IPS-20b (cell line): ENCODE data around the gene ABCB10.
"Not testable (repeated sequence)": the region's sequence is repeated elsewhere in the genome, so short reads cannot be mapped to it uniquely, and the experiment has no call there.

Source experiments
- H3K27ac ChIP-seq: one replicate; pipeline ENCODE4 v1.5.1; 2013; ENCODE audit warnings: low read length
- H3K27me3 ChIP-seq: 2 replicates; pipeline ENCODE4 v1.6.1; 2013; ENCODE audit warnings: mild to moderate bottlenecking, low read length, inconsistent platforms; ENCODE audit not compliant: insufficient read depth
- H3K36me3 ChIP-seq: 2 replicates; pipeline ENCODE4 v1.6.1; 2013; ENCODE audit warnings: low read depth, mild to moderate bottlenecking, inconsistent platforms, low read length, moderate library complexity; ENCODE audit not compliant: insufficient read depth
- H3K4me1 ChIP-seq: 2 replicates; pipeline ENCODE4 v1.6.1; 2013; ENCODE audit warnings: mild to moderate bottlenecking, control low read depth, inconsistent platforms, low read length, moderate library complexity; ENCODE audit not compliant: insufficient read depth
- H3K4me3 ChIP-seq: 2 replicates; pipeline ENCODE4 v1.5.1; 2013; ENCODE audit warnings: mild to moderate bottlenecking, low read length, inconsistent platforms
- H3K9ac ChIP-seq: 2 replicates; pipeline ENCODE4 v1.6.1; 2013; ENCODE audit warnings: low read depth, mild to moderate bottlenecking, inconsistent platforms, low read length, moderate library complexity
- H3K9me3 ChIP-seq: 2 replicates; pipeline ENCODE4 v1.6.1; 2013; ENCODE audit warnings: mild to moderate bottlenecking, low read depth, low read length, inconsistent platforms; ENCODE audit not compliant: insufficient read depth

ABCB10 gene

DNA sequence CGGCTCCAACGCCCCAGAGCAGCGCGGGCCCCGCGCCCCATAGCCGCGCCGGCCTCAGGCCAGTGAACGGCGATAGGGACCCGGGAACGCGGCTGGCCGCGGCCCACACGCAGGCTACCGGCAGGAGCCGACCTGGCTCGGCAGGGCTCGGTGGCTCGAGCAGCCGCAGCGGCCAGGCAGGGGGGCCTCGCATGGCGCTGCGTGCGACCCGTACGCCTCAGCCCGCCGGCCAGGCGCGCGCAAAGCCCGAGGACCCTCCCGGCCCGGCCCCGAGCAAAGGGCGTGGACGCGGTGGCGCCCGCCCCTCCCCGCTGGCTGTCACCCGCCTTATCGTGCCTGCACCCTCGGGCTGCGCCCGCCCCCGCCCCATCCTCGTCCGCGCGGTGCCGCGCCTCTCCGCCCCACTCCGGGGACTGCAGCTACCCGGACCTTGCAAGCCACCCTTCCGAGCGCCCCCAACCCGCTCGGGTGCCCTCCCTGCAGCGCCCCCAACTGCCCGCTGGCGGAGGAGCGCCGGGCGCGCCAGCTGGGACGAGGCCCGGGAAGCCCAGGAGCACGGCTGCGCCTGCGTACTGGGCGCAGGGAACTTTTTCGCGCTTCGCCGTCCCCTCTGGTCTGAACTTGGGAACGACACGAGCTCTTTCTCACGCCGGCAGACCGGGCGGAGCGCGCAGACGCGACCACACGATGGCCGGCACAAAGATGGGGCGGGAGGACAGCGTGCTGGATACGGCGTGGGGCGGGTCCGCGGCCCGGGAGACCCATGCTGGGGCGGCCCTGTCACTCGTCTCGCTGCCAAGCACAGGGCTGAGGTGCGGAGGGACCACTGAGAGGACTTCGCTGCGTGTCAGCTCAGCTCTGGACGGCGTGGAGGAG, at the start of gene ABCB10:
Gene ABCB10 (minus strand): TSS at position 248 of the 876 bp plus-strand sequence. CDS start 55 bp downstream, at position 193.
- Histone ChIP-seq H3K4me1 (peaks cover 15% of the 10 kb centered on the region; the same call in 1 of the 2 replicates), H3K27me3 (peaks cover 12% of the 10 kb centered on the region; the same call in 1 of the 2 replicates), H3K36me3 (no peaks in the 10 kb centered on the region), H3K9me3 (no peaks in the 10 kb centered on the region), H3K9ac (peak within 1 kb of the TSS; percentile 65), H3K27ac (no peak within 1 kb of the TSS), H3K4me3 (peak within 1 kb of the TSS; percentile 83)

DNA sequence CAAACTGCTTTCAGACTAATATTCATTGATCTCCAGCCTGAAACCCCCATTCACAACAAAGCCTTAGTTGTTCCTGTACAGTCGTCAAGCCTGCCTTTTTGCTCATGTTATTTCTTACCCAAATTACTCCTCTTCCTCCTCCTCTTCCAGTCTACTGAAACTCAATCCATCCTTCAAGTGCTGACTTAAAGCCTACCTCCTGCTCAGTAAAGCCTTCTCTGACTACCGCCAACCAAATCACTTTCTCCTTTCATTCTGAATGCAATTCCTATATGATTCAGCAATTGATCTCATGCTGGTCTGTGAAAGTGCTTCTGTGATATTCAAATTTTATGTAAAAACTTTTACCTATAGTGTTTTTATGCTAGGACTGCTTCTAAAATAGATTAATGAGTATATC, 48.9 kb upstream of the ABCB10 start:
- H3K36me3 ChIP-seq, result peaks cover 77% of the 10 kb centered on the region
- no peak overlapping the region for H3K27ac ChIP-seq
- no peaks in the 10 kb centered on the region for H3K27me3 ChIP-seq

DNA sequence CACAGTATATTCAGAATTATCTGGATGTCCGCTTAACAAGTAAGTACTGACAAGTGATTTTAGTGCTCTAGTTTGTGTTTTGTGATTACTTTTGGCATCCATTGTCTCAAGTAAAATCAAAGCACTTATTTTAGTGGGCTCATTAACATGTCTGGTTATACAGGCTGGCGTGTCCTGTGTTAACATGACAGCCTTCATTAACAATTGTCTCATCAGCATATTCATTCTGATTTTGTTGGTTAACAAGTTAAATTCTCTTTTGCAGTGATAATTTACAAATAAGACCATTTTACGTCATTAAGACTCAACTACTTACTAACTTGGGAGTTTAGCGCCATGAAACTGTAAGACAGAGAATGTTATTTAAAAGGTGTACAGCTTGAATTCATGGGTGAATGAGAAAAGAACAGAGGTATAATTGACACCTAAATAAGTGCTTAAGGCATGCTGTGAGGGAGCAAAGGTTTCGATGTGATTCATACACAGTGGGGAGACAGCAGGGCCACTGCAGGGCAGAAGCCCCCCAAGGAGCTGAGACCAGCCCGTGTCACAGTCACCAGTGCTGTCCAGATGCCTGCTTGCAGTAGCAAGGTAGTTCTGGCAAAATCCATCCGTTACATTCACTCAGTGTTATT, 45.0 kb upstream of the ABCB10 start:
- no peak overlapping the region for H3K27ac ChIP-seq
- no peak overlapping the region for H3K4me3 ChIP-seq
- H3K9me3 ChIP-seq, result no peaks in the 10 kb centered on the region
- no peaks in the 10 kb centered on the region for H3K27me3 ChIP-seq
- H3K9ac ChIP-seq, result no peak overlapping the region
- H3K36me3 ChIP-seq, result peaks cover 60% of the 10 kb centered on the region
- H3K4me1 ChIP-seq, result peaks cover 16% of the 10 kb centered on the region

More for the DNA sequence above, 48.9 kb upstream of the ABCB10 start:
- H3K9ac ChIP-seq, result no peak overlapping the region
- no peaks in the 10 kb centered on the region for H3K9me3 ChIP-seq
- no peak overlapping the region for H3K4me3 ChIP-seq
- H3K4me1 ChIP-seq, result peaks cover 8% of the 10 kb centered on the region

DNA sequence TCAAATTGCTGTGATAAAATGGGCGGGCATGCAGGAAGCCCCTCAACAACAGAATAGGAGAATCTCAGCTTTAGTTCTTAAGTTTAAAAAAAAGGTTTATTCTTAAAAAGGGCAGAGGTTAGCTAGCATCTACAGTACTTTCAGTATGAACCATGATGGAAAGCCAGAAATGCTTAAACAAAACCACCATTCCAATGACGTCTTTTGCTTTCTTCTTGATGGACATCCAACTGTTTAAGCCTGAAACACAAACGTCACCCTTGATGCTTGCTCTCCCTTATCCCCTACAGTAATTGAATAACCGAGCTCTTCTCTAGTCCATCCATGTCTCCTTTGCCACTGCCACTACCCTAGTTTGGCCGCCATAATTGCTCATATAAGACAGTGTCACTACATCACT, 41.7 kb upstream of the ABCB10 start:
- no peaks in the 10 kb centered on the region for H3K9me3 ChIP-seq
- H3K9ac ChIP-seq, result no peak overlapping the region
- H3K27me3 ChIP-seq, result no peaks in the 10 kb centered on the region
- H3K4me3 ChIP-seq, result no peak overlapping the region
- peaks cover 49% of the 10 kb centered on the region for H3K36me3 ChIP-seq
- H3K27ac ChIP-seq, result no peak overlapping the region
- peaks cover 8% of the 10 kb centered on the region for H3K4me1 ChIP-seq

DNA sequence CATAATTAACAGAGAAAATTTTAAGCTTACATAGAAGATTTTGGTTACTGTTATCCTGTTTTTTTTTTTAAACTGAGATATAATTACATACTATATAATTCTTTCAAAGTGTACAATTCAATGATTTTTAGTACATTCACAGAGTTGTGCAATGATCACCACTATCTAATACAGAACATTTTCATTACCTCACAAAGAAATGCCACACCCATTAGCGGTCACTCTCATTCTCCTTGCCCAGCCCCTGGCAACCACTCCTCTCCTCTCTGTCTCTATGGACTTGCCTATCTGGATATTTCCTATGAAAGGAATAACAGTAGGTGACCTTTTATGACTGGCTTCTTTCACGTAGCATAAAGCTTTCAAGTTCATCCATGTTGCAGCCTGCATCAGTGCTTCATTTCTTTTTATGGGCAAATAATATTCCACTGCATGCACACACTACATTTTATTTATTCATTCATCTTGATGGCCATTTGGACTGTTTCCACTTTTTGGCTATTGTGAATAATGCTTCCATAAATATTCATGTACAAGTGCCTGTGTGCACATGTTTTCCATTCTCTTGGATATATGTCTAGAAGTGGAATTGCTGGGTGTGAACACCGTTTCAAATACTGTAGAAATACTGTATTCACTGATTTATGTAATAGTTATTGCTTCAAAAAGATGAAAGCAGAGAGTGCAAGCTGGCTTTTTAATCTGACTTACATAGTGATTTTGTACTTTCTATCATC, 40.9 kb upstream of the ABCB10 start:
- no peak overlapping the region for H3K27ac ChIP-seq
- H3K27me3 ChIP-seq, result no peaks in the 10 kb centered on the region
- no peak overlapping the region for H3K9ac ChIP-seq
- H3K4me3 ChIP-seq, result no peak overlapping the region
- H3K9me3 ChIP-seq, result no peaks in the 10 kb centered on the region
- peaks cover 8% of the 10 kb centered on the region for H3K4me1 ChIP-seq
- peaks cover 50% of the 10 kb centered on the region for H3K36me3 ChIP-seq

DNA sequence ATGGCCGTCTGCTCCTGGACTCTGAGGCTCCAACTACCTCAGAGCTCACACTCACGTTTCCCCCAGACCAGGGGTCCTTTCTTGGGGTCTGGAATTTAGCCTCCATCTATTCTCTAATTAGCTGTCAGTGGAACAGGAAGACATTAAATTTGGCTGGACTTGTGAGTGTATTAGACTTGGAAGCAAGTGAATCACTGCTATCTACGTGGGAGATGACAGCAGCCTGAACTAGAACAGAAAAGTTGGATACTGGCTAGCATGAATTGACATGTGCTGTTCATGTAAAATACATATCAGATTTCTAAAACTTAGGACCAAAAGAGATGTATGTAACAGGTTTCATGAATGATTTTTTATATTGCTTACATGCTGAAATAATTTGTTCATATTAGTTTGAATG, 39.4 kb upstream of the ABCB10 start:
- Histone ChIP-seq H3K9me3 (no peaks in the 10 kb centered on the region), H3K4me3 (no peak overlapping the region), H3K4me1 (peaks cover 8% of the 10 kb centered on the region), H3K9ac (no peak overlapping the region), H3K27me3 (no peaks in the 10 kb centered on the region), H3K36me3 (peaks cover 46% of the 10 kb centered on the region), H3K27ac (no peak overlapping the region)

DNA sequence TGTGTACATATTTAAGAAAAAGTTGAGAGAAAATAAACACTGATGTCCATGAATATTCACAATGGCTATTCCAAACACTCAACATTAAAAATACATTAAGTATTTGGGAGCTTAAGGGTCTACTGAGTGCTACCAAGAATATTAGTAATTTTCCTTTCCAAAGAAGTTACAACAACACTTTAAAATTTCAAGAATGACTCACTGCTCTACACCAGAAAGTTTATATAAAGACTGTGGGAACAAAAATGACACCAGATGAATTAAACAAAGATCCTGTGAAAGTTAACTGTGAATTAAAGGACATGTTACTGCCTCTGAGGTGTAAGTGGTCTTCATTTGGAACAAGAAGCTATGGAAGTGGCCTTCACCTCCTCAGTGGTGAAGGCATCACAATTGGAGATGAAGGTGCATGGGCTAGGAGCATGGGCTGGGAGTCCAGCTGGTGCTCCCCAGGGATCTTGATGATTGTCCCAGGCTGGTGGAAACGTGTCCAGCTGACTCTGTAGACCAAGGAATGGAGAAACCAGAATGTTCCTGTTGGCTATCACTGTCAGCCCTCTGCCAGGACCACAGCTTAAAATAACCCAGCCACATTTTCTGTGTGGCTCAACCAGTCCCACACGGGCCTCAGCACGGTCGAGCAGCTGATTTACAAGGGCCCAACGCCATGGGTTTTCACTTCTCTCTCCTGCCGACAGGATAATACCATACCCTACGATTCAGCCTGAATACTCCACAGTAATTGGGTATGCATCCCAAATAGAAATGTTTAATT, 38.6 kb upstream of the ABCB10 start:
- Histone ChIP-seq H3K27ac (no peak overlapping the region), H3K4me1 (peaks cover 8% of the 10 kb centered on the region), H3K36me3 (peaks cover 38% of the 10 kb centered on the region), H3K9ac (no peak overlapping the region), H3K27me3 (no peaks in the 10 kb centered on the region), H3K4me3 (no peak overlapping the region), H3K9me3 (no peaks in the 10 kb centered on the region)

DNA sequence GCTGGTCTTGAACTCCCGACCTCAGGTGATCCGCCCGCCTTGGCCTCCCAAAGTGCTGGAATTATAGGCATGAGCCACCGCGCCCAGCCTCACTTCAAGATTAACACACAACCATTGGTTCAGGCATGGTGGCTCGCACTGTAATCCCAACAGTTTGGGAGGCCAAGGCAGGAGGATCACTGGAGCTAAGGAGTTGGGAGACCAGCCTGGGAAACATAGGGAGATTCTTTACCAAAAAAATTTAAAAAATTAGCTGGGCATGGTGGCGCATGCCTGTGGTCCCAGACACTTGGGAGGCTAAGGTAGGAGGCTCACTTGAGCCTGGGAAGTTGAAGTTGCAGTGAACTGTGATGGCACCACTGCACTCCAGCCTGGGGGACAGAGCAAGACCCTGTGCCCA, 37.4 kb upstream of the ABCB10 start:
- not testable (repeated sequence) for H3K27ac ChIP-seq, H3K27me3 ChIP-seq, H3K9ac ChIP-seq, H3K9me3 ChIP-seq, H3K4me3 ChIP-seq, H3K4me1 ChIP-seq
- H3K36me3 ChIP-seq, result peaks cover 26% of the 10 kb centered on the region

DNA sequence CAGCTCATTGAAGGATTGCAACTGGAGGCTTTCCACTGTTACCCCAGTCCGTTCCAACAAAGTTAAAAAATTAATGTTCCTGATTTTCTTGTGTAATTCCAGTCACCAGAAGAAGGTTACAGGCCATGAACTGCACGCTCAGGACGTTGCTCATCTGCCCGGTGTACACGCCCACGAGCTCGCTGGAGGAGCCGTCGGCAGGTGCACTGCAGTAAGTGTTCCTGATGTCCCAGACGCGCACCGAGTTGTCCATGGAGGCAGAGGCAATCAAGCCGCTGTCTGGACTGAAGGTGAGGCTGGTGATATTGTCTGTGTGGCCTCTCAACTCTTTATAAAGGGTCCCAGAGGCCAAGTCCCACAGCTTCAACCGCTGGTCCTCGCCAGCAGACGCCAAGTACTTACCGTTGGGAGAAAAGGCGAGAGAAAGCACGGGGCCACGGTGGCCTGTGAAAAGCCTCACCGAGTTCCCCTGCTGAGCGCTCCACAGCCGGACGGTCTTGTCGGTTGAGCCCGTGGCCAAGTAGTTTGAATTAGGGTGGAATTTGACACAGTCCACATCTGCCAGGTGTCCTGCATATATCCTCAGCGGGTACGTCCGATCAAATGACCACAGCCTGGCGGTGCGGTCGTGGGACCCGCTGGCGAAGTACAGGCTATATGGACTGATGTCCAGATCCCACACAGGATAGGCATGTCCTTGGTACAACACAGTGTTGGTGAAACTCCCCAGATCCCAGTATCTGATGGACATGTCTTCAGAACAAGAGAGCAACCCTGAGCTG, 35.9 kb upstream of the ABCB10 start:
- Histone ChIP-seq H3K9ac (no peak overlapping the region), H3K9me3 (no peaks in the 10 kb centered on the region), H3K4me1 (no peaks in the 10 kb centered on the region), H3K27me3 (no peaks in the 10 kb centered on the region), H3K27ac (no peak overlapping the region), H3K4me3 (no peak overlapping the region), H3K36me3 (peaks cover 22% of the 10 kb centered on the region)

DNA sequence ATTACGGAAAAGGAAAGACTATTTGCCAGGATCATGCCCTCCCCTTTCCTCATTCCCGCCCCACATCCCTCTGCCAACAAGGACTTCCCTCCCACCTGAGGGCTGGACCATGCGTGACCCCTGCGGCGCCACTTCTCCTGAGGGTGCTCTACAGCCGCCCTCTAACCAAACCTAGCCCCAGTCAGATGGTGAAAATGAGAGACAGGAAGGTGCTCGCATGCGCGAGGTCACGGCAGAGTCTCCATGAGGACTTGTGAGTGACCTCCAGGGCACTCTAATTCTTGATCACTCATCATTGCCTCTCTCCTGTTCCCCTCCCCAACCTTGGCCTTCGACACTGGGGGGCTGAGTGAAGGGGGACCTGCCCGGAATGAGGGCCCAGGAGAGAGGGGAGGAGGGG, 35.3 kb upstream of the ABCB10 start:
- no peaks in the 10 kb centered on the region for H3K4me1 ChIP-seq
- H3K4me3 ChIP-seq, result no peak overlapping the region
- H3K27me3 ChIP-seq, result no peaks in the 10 kb centered on the region
- no peak overlapping the region for H3K27ac ChIP-seq
- H3K36me3 ChIP-seq, result peaks cover 19% of the 10 kb centered on the region
- H3K9ac ChIP-seq, result no peak overlapping the region
- H3K9me3 ChIP-seq, result no peaks in the 10 kb centered on the region
